RCC 7860 (cell line): Measurements from ENCODE around the gene ASIC4.
A peak's percentile ranks its signal among the peaks of the same experiment; 100 is the strongest.

Source experiments
- DNase-seq: peaks from one replicate; pipeline ENCODE4 v3.0.0-alpha.2; 2015; ENCODE audit warnings: low spot score
- FAIRE-seq: peaks from 2 replicates; lab custom pipeline; 2012; peaks lifted over from hg19 to GRCh38; lab: Jason Lieb, UNC

Gene ASIC4

DNA sequence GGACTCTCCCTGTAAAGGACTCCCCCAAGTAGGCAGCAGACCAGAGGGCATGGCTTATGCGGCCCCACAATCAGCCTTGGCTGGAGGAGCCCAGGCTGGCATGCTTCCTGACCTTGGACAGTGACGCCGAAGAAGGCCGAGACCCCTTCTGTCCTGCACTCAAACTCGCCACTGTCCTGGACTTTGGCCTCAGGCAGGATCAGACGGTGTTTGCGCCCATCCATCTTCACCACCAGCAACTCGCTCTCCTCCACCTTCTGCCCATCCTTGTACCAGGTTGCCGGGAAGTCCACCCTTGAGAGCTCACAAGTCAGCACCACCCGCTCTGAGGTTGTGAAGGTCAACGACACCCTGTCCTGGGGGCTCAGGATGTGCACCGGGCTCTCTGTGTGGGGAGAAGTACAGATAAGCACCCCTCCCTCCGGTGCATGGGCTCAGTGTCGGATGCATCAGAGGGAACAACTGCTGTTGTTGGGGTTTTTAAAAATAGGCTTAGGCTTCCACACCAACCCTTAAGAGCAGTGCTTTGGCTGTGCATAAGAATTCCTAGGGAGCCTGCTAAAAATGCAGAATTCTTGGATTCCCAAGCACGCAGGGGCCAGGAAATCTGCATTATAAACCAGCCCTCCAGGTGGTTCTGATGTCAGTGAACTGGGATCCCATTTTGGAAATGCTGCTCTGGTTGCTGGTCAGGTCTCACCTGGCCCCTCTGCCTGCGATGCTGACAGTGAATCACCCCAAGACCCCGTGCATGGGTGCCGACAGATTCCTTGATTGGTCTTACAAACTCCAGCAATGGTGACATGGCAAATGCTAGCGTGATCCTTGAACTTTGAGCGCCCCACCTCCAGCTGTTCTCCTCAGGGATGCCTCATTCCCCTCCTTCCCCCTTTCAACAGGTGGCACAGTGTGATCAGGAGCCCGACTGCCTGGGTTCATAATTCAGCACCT lies 51.1 kb downstream of the ASIC4 start:
- no peak for DNase-seq
- no peak for FAIRE-seq

DNA sequence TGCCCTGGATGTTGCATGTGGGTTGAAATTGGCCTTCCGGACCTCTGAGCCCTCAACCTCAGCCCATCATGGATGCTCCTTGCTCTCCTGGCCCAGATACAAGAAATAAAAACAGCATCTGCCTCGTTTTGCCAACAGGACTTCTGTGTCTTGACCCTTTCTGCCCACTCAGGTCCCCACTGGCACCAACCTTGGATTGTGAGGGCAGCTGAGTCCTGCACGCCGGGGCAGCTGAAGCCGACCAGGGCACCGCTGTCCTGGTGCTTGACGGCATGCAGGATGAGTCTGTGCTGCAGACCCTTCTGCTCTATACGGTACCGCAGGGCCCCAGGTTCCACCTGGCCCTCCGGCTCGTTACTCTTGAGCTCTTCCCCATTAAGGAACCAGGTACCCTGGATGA lies 52.4 kb downstream of the ASIC4 start:
- DNase-seq = no peak
- FAIRE-seq = no peak

DNA sequence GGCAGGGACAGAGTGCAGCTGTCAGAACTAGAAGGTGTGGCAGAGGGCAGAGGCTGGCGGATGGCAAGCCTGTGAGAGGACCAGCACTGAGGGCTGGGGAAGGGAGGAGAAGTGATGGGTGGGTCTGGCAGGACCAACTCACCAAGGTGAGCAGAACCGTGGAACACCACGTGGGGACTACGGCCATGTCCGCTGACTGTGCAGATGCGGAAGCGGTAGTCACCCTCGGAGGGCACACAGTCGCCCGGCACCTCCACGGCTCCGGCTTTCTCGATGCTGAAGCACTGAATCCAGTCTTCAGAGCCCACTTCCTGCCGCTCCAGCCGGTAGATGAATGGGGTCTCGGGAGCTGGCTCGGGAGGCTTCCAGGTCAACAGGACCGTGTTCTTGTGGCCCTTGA lies 52.8 kb downstream of the ASIC4 start:
- no peak for FAIRE-seq

DNA sequence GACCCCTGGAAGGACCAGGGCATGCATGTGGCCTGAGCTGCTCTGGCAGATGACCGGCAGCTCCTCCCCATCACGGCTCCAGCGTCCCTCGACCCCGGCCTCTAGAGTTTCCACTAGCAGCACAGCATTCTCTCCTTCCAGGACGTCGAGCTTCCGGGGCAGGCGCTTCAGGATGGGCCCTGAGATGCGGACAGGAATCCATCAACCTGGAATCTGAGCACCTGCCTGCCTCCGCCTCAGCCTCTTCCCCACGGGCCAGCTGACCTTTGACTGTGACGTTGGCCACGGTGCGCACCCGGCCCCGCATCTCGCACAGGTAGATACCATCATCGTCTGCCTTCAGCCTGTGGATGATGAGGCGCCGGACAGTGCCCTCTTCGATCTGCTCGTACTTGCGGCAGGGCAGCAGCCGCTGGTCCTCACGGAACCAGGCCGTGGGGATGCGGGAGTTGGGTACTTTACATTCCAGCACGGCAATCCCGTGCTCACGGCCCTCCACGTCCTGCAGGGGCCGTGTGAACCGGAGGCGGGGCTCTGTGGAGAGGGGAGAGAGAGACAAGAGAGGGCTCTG lies 53.6 kb downstream of the ASIC4 start:
- FAIRE-seq = no peak
- DNase-seq = no peak

More for the DNA sequence above, 52.8 kb downstream of the ASIC4 start:
- DNase-seq = no peak

DNA sequence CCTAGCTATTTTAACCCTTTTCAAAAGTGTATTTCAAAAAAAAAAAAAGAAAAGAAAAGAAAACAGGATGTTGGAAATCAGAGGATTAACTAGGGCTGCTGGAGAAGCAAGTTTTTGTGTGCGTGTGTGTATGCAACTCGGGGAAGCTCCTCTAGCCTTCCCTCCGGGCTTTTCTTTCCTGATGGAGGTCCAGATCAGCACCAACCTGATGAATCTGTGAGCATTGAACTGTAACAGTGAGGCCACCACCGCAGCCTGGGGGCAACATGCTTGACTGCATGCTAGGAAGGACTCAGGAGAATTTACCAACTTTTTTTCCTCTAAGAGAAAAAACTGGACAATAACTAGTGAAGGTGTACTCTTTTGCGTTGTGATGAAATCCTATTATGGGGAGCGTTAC lies 54.8 kb downstream of the ASIC4 start:
- FAIRE-seq (peak; percentile 78), DNase-seq (peak; percentile 43)

DNA sequence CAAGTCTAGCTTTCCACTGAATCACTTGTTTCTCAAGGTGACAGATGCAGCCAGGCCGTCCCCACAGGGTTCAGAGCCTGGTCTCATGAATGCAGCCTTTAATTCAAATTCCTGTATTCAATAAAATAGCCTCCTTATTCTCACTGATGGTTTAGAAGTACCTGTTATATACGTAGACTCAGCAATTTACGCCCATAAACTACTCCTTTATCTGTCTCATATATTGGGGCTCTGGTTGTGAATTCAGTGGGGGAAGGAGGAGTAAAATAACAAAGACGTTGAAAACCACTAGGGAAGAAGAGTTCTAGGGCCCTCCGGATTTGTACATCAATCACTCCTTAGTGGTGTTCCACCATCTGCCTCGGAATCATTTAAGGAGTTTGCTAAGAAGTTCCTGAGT lies 55.4 kb downstream of the ASIC4 start:
- FAIRE-seq (no peak), DNase-seq (no peak)

DNA sequence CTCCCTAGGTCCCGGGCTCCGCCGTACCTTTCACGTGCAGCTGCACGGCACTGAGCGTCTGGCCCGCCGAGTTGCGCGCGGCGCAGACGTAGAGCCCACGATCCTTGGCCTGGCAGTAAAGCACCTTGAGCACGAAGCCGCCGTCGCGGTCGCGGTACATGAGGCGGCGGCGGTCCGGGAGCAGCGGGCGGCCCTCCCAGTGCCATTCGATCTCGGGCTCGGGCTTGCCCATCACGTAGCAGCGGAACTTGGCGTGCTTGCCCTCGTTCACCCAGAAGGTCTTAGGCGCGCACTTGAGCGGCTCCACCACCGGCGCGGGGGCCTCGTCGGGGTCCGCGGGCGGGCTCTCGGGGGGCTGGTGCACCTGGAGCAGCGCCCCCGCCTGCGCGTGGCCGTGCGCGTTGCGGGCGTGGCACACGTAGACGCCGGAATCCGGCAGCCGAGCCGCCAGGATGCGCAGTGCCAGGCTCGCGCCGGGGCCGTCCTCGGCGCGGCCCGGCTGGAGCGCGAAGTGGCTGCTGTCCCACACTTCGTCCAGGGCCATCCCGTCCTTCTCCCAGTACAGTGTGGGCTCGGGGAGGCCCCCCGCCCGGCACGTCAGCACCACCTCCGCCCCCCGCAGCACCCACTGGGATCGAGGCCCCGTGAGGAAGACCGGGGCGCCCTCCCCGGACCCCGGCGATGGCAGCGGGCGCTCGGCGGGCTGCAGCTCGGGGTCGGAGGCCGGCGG lies 56.1 kb downstream of the ASIC4 start:
- no peak for FAIRE-seq
- DNase-seq = no peak

DNA sequence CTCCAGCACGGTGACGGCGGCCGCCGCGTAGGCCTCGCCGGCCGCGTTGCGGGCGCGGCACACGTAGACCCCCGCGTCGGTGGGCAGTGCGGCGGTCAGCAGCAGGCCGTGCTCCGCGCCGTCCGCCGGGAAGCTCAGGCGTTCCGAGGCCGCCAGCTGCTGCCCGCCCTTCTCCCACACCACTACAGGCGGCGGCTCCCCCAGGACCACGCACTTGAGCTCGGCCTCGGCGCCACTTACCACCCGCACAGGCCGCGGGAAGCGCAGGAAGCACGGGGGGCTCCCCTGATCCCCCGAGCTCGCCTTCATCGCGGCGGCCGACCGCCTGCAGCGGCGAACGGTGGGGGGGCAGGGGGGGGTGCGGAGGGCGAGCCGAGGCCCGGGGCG lies 56.6 kb downstream of the ASIC4 start:
- FAIRE-seq (no peak), DNase-seq (no peak)

DNA sequence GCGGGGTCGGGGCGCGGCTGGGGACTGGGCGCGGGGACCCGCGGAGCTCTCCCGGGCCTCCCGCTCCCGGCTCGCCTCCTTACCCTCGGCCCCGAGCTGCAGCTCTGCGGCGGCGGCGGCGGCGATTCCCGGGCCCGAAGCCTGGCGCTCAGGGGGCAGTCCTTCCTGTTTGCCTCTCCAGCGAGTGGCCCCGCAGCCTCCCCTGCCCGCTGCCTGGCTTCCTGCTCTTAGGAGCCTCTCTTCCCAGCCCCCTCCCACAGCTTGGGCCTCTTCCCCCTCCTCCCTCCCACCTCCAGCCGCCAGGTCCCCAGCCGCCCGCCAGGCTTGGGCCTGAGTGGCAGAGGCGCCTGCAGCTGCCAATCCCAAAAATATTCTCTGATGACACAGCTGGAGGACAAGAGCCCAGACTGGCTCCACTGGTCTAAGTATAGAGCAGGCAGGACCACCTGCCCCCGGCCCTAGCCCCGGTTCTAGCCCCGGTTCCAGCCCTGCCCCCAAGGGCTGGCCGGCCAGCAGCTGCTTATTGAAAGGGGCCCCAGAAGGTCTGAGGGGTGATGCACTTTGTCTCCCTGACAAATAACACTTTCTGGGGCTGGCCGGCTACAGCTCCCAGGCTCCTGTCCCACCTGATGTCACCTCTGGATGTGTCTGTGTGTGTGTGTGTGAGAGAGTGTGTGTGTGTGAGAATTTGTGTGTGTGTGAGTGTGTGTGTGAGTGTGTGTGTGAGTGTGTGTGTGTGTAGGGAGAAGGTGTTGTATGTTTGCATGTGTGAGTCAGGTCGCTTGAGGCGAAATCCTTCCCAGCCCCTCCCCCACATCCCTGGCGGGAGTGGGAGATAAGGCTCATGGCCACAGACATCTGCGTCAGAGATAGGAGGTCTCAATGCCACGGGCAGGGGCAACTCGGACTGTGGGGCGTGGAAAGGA lies 57.3 kb downstream of the ASIC4 start, which contains the start of gene OBSL1:
OBSL1 (minus strand) TSS at position 229 of the 926 bp plus-strand sequence. CDS start 307 bp downstream, outside the sequence.
- DNase-seq (peak; percentile 43), FAIRE-seq (no peak)

DNA sequence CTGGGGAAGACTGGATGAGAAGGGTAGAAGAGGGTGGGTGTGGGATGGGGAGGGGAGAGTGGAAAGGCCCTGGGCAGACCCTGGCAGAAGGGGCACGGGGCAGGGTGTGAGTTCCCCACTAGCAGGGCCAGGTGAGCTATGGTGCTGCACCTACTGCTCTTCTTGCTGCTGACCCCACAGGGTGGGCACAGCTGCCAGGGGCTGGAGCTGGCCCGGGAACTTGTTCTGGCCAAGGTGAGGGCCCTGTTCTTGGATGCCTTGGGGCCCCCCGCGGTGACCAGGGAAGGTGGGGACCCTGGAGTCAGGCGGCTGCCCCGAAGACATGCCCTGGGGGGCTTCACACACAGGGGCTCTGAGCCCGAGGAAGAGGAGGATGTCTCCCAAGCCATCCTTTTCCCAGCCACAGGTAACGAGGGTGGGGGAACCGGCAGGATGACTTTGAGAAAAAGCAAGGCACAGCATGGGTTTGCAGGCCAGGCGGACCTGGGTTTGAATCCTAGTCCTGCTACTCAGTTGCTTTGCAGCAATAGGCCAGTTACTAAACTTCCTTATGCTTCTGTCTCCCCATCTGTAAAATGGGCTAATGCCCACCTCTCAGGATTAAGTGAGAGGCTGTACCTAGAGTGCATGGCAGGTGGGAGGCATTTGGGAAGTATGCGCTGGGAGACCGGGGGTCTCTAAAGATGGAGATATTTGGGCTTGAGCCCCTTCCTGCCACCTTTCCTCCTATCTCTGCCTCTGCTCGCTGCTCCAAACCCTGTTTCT lies 58.1 kb downstream of the ASIC4 start, which contains the start of gene INHA:
INHA (plus strand) TSS at position 74 of the 765 bp plus-strand sequence; CDS start at position 139, 65 bp downstream.
- FAIRE-seq (no peak), DNase-seq (no peak)

DNA sequence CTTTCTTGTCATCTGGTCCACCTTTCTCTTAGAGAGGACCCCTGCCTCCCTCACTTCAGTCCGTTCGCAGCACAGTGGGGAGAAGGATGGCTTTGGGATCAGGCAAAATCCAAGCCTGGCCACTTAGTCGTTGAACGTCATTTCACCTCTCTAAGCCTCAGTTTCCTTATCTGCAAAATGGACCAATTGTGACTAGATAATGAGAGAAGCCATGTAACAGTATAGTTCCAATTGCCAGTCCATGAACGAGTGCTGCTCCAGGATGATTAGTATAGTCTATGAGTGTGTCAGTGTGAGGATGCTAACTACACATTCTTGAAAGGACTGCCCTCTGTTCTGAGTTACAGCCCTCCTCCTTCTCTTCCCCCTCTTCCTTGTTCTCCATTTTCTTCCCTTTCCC lies 58.9 kb downstream of the ASIC4 start:
- FAIRE-seq (no peak), DNase-seq (no peak)

DNA sequence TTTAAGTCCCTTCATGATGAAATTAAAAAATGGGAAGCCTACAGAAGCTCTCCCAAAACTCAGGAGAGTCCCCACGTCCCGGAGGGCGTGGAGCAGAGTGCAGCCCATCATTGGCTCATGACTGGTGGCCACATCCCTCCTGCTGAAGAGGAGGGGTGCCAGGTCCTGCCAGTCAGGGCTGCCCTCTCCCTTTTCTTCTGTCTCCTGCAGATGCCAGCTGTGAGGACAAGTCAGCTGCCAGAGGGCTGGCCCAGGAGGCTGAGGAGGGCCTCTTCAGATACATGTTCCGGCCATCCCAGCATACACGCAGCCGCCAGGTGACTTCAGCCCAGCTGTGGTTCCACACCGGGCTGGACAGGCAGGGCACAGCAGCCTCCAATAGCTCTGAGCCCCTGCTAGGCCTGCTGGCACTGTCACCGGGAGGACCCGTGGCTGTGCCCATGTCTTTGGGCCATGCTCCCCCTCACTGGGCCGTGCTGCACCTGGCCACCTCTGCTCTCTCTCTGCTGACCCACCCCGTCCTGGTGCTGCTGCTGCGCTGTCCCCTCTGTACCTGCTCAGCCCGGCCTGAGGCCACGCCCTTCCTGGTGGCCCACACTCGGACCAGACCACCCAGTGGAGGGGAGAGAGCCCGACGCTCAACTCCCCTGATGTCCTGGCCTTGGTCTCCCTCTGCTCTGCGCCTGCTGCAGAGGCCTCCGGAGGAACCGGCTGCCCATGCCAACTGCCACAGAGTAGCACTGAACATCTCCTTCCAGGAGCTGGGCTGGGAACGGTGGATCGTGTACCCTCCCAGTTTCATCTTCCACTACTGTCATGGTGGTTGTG lies 60.4 kb downstream of the ASIC4 start:
- no peak for FAIRE-seq

DNA sequence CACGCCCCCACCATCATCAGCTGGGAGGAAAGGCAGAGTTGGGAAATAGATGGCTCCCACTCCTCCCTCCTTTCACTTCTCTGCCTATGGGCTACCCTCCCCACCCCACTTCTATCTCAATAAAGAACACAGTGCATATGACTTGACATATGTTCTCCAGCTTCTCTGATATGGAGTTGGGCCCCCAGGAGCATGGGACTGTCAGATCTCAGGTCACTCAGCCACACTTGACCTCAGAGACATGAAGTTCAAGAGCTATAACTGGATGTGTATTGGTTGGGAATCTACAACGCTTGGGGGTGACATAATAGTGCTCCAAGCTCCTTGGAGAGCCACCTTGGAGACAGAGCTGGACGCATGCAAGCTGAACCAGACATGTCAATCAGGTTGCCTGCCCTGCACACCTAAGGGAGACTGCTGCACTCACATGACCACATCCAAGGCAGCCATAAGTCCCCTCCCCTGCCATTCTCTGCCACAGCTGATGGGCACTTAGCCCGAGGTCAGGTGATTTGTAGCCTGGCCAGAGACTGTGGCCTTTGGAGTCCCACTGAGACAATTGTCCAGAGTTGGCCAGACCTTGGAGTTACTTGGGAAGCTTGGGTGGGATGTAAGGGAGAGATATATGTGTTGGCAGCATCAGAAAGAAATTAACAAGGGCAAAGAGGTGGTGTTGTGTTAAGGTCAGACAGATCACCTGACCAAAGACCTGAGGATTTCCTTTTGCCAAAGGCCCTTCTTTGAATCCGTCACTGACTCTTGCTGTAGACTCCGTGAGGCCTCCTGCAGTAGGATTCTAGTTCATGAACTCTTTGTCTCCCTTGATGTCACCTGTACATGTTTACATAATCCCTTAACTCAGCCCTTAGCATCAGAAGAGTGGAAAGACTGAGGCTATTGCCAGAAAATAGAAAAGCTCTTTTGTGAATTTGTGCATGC lies 61.6 kb downstream of the ASIC4 start:
- FAIRE-seq (no peak), DNase-seq (no peak)

More for the DNA sequence above, 60.4 kb downstream of the ASIC4 start:
- no peak for DNase-seq

DNA sequence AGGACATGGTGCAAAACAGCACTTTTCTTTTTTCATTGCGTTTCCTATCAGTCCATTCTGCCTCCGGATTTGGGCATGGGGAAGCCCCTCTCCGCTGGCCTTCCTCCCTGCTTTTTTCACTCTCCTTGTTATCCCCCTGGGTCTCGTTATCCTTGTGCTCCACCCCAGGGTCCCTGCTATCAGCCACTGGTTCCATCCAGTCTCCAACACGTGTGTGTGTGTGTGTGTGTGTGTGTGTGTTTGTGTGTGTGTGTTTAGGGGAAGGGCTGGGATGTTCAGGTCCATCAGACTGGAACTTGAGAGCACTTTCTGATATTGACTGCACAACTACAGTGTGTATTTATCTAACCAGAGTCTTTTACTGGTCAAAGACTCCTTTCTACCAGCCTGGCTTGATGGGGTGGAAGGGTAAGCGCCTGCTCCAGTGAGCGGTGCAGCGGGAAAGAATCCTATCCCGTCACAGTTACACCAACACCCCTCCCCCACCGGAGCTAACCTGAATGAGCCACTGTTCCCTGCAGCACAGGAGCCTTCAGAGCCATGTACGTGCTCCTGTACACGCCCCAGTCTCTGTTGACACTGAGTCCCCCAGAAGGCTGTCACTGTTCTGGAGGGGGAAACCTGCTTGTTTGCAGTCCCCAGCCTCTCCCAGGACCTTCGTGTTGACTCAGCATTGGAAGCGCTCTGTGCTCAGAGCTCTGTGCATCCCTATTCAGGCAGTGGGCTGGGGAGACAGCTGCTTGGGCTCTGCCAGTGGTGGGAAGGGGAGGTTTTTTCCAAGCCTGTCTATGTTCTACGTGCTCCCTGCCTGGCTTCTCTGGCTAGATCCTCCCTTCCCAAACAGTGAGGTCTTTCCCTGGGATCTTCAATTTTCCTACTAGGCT lies 62.5 kb downstream of the ASIC4 start:
- no peak for DNase-seq
- no peak for FAIRE-seq

DNA sequence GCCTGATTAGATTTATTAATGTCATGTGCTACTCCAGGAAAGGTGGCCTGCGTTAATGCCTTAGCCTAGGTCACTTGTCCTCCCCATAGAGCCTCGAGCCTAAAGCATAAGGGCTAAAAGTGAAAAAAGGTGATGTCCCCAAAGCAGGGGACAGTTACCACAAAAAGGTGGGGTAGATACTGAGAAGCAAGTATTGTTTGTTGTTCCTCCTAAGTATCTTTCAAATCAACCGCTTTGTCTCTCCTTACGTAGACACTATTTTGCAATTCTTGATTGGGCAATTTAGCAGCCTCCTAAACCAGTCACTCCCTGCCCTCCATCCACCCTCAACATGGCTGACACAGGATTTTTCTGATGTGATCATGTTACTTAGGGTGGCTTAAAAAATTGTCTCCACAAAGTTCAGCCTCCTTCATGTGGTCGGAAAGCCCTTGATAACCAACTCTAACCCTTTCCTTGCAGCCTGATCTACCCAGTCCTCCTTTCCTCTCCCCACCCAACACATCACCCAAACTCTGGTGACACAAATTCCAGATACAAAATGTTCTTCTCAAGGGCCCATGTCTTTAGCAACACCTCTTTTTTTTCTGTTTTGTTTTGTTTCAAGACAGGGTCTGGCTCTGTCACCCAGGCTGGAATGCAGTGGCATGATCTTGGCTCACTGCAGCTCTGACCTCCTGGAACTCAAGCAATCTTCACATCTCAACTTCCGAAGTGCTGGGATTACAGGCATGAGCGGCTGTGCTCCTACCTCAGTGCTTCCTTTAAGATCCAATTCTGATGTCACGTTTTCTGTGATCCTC lies 64.7 kb downstream of the ASIC4 start:
- DNase-seq = no peak
- FAIRE-seq = no peak

DNA sequence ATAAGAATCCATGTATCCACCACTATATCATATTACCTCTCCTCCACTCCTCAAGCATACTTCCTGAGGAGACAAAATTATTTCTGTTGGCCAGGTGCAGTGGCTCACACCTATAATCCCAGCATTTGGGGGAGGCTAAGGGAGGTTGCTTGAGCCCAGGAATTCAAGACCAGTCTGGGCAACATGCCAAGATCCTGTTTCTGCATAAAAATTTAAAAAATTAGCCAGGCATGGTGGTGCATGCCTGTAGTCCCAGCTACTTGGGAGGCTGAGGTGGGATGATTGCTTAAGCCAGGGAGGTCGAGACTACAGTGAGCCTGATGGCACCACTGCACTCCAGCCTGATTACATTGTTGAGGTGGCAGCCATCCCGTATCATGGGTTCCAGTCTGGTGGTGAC lies 67.1 kb downstream of the ASIC4 start:
- FAIRE-seq (no peak), DNase-seq (no peak)
